Measurements from ENCODE around the gene STPG1.

STPG1 gene

DNA sequence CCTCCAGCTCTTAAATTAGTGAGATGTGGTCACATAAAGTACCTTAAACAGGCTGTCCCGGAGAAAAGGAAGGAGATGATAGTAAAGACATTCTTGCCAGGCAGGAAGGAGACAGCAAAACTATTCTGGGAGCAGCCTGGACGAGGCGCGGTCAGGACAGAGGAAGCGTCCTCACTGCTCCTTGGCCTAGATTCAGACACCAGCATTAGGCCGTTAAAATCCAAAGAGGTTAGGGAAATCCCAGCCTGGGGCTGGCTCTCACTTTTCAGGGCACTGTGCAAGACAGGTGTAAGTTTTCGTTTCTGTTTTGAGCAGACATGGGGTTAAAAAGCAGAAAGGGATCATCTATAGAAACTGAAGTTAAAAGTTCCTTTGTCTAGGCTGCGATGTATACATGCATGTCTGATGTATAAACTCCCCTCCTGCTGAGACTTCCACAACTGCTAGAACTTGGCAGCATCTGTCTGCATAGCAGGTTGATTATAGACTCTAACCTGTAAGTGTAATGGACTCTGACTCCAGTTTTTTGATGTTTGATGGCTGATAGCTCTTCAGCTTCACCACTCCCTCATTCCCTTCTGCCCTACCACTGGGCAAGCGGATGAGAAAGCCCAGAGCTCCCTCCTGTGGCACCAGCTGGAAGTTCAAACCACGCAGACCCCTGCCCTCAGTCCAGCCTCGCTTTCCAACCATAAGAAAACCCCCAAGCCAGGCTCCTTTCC is 21.5 kb downstream of the STPG1 start:
- no peak for DNase-seq

DNA sequence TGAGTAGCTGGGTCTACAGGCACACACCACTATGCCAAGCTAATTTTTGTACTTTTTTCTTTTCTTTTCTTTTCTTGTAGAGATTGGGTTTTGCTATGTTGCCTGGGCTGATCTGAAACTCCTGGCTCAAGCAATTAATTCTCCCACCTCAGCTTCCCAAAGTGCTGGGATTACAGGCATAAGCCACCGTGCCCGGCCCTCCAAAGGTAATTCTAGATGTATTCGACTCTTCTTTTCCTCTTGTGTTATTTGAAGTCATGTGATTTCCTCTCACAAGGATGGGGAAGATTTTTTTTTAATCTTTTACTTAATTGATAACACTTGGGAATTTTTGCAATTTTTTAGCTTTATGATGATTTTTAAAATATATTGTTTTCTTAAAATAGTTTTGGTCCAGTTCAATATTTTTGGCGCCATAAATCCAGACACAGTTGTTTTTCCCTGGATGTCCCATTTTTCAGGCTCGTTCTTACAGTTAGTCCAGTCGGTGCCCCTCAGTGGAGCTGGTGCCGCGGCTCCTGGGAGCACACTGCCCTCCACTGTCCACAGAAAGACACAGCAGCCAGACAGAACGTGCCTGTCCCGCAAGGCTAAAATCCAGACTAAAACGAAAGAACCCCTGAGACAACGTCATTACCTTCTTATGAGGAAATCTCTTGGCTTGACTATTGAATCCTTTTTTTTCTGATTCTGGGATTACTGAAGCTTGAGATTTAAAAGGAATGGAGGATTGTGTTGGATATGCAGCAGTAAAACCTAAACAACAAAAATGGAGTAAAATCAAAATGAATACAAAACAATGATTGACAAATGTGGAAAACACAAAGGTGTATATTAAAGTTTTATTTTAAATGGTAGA is 22.4 kb downstream of the STPG1 start:
- peak; percentile 9 for DNase-seq

- no peak for DNase-seq
Measured at GRCh38 chr1:24389231-24389678, 24.3 kb downstream of the STPG1 start.

DNA sequence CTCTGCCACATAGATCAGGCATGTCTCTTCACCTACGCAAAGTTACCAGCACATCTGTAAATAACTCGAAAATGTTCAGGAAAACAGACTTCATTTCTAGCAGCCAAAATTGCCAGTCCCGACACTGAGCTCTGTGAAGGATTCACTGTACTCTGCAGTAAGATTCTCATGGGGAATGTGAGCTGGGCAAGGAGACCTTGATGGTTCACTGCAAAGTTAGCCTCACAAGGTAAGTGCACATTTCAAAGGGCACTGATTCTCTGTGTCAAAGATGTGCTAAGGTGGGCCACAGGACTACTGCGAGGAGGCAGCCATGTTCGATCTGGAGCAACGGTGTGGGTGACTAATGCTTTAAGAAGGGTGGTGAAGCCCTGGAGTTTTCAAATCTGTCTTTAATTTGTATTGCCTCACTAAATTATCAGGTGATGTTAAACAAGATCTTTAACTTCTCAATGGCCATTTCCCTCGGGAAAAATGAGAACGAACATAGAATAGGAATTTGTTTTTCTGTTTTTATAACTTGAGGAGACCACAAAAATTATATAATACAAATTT is 25.2 kb downstream of the STPG1 start:
- no peak for DNase-seq

DNA sequence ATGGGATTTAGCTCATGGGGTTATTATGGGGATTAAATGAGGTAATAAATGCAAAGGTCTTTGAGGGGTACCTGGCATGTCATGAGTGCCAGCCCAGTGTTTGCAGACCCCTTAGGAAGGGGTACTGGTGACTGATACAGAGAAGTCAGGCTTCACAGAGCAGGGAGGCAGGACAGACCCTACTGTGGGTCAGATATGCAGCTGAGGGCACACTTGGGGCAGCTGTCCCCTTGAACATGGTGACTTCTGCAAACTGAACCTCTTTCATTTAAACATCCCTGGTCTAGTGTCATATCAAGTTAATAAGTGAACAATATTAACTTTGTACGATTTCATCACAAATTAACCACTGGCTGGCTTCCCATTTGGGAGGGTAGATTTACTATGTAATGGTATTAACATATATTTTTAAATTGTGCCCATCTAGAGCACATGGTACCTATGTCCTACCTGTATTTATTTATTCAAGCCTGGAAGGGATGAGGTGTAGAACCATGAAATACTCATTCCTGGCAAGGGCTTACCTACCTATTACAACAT is 25.9 kb downstream of the STPG1 start:
- no peak for DNase-seq

DNA sequence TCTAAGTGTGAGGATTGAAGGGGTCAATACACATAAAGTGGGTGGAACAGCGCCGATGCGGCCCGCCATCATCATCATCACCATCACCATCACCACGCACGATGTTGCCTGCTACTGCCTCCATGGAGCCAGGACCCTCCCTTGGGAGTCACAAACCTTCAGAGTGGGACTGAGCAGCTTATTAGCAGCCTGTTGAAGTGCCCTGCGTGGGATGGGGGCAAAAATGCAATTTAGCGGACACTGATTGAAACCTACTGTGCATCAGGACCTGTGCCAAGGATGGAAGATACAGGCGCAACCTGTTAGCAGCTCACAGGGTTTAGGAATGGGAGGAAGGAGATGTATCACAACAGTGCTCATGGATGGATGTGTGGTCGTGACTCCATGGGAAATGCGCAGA is 26.7 kb downstream of the STPG1 start:
- DNase-seq, result no peak

- DNase-seq, result no peak
Measured at GRCh38 chr1:24386241-24386640, 27.3 kb downstream of the STPG1 start.

DNA sequence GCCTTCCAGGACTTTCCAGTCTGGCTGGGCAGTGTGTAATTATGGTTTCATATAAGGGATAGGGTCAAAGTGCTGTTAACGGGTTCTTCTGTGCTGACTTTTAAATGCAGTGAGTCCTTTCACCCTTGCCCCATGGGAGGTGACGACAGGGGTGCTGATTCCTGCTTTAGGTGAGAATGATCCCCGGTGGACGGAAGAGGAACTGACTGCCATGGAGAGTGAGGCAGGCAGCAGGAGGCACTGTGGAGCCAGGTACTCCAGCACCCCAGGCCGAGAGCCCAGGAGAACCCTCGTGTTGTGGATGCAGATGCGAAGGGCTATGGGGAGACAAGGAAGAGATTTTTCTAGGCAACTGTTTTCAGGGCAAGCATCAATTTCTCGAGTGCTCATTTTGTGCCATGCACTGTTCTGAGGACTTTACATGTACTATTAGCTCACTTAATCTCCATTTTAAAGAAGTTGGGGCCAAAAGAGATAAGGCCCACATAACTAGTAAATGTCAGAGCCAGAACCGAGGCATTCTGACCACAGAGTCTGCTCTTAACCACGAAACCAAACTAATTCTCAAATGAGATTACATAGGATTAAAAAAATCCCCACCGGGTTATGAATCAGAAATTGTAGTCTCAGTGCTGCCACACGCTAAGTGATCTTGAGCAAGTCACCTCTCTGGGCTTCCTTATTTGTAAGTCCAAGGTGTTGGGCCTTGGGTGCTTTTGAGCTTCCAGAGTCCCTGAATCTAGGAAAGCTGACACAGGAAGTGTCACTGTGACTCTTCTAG is 28.2 kb downstream of the STPG1 start:
- DNase-seq, result no peak

GRCh38 chr1:24384251-24385090 is 29.1 kb downstream of the STPG1 start:
- DNase-seq, result no peak

DNA sequence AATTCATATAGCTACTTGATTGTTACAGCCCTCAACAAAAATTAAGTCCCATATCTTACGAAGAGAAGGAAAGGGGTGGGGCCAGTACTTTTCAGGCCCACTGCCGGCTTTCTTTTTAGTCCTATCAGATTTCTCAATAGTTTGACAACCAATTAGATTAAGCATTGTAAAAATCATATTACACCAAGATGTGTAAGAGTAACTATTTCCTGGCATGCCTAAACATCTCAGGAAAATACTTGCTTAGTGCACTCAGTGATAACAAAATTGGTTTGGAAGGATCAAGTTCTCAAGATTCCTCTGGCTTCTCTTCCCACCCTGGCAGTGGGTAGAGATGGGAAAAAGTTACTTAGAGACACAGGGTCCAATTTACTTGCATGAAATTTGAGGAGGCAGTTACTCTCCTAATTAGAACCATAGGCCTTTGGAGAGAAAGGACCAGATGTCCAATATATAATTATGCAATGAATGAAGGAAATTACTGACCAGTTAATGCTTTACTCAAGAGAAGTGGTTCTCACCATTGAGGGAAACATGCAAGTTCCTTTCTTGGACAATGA is 30.1 kb downstream of the STPG1 start:
- DNase-seq, result no peak

- DNase-seq, result no peak
Measured at GRCh38 chr1:24382165-24382577, 31.4 kb downstream of the STPG1 start.

- no peak for DNase-seq
Measured at GRCh38 chr1:24381256-24381655, 32.3 kb downstream of the STPG1 start.

GRCh38 chr1:24380508-24380907 is 33.1 kb downstream of the STPG1 start:
- no peak for DNase-seq

- no peak for DNase-seq
Measured at GRCh38 chr1:24379733-24380315, 33.8 kb downstream of the STPG1 start.

DNA sequence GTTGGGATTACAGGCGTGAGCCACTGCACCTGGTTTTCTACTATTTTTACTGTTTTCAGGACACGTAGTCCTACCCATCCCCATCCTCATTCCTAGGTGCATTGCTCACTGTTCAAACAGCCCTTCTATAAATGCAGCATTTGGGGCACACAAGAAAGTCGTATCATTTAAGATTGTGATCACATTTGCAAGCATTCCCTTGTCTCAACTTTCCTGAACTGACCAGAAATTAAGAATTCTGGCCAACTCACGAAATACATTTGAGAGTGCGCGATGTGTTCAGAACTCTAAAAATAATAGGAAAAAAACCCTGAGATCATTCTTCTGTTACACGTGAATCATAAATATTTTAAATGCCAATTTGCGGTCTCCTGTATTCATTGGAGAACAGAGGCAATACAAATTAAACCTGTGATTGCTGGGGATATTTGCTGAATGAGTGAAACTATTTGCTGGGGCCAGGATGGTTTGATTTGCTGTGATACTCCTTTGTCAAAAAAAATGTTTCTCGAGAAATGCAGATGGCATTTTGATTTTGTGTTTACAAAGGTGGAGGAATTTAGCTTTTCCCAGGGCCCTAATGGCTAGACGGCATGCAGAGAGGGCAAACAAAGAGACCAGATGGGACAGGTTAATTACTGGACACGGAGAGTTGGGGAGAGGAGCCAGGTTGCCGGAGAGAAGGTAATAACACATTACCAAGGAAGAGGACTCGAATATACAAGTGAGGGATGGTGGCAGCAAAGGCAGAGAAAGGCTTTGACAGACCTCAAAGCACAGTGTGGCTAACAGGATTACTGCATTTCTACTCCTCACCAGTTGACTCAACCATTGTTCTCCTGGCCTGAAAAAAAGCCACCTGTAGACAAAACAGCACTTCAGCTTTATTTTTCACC is 38.4 kb downstream of the STPG1 start:
- DNase-seq, result no peak

DNA sequence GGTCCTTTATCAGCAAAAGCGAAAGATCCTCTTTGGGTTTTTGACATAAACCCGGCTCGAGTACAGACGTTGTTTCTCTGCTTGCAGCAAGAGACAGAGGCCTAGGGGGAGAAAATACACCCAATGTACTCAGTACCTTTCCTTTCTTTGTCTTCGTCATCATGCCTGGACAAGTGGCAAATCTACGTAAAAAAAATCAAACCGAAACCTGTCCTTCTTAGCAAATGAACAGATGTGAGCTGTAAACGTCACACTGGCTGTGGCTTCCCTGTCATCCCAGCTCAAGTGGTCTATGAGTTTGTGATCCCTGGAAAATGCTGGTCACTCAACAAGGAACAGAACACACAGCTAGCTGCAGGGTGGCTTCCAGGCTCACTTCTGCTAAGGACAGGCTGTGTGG is 39.9 kb downstream of the STPG1 start:
- DNase-seq, result no peak

- DNase-seq, result no peak
Measured at GRCh38 chr1:24373044-24373443, 40.5 kb downstream of the STPG1 start.

- no peak for DNase-seq
Measured at GRCh38 chr1:24369801-24370200, 43.8 kb downstream of the STPG1 start.

DNA sequence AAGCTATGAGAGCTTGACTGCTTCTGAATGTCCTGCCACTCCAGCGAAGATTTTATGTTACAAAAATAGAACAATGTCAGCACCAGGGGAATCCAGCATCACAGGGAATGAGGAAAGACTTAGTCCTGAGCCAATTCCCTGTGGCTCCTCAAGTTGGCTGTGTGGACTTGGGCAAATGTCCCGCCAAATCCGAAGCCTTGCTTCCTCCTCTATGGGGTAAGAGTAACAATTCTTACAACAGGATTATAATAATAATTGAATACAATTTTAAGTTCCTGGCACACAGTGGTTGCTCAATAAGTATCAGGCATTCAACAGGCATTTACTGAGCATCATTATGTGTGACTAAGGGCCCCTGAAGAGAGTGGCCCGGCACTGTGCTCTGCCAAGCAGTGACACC is 44.4 kb downstream of the STPG1 start:
- no peak for DNase-seq

DNA sequence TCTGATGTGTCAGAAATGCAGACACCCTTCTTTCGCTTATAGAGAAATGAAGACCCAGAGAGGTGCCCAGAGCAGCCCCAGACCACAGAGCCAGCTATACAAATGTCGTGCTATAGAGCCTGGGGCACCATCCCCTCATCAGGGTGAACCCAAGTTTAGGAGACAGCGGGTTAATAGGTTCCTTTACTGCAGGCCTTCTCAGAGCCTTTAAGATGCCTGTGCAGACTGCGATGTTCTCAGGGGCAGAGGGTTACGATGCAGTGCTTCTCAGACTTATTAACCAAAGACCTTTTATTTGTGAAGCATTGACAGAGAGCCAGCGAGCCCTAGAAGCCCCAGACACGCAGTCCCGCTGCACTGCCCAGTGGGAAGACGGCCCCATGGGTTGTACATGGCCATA is 46.9 kb downstream of the STPG1 start:
- no peak for DNase-seq
